ENCODE results near the gene SAFB.

Gene SAFB

GRCh38 chr19:5624741-5625278 lies 1.9 kb downstream of the SAFB start:
- no peak for DNase-seq

- DNase-seq: peak in 1 of 56 donors; percentile 44
Observed at GRCh38 chr19:5625641-5626040, 2.8 kb downstream of the SAFB start.

GRCh38 chr19:5627395-5627904 lies 4.6 kb downstream of the SAFB start:
- peak in 22 of 56 donors; percentile 1 to 48 (median 13) for DNase-seq

- DNase-seq: no peak
Observed at GRCh38 chr19:5628461-5628860, 5.6 kb downstream of the SAFB start.

- DNase-seq: no peak
Observed at GRCh38 chr19:5628919-5629481, 6.1 kb downstream of the SAFB start.

- no peak for DNase-seq
Observed at GRCh38 chr19:5631567-5632240, 8.8 kb downstream of the SAFB start.

- no peak for DNase-seq
Observed at GRCh38 chr19:5632241-5632612, 9.3 kb downstream of the SAFB start.

- DNase-seq: no peak
Observed at GRCh38 chr19:5632657-5633056, 9.8 kb downstream of the SAFB start.

- DNase-seq: no peak
Observed at GRCh38 chr19:5635427-5635826, 12.5 kb downstream of the SAFB start.

- no peak for DNase-seq
Observed at GRCh38 chr19:5637971-5638370, 15.1 kb downstream of the SAFB start.

GRCh38 chr19:5641171-5641570 lies 18.3 kb downstream of the SAFB start:
- no peak for DNase-seq

GRCh38 chr19:5642204-5642603 lies 19.3 kb downstream of the SAFB start:
- DNase-seq: no peak

- DNase-seq: no peak
Observed at GRCh38 chr19:5643060-5643459, 20.2 kb downstream of the SAFB start.

GRCh38 chr19:5644037-5644436 lies 21.2 kb downstream of the SAFB start:
- no peak for DNase-seq

GRCh38 chr19:5645409-5645808 lies 22.5 kb downstream of the SAFB start:
- no peak for DNase-seq

- DNase-seq: no peak
Observed at GRCh38 chr19:5646703-5647102, 23.8 kb downstream of the SAFB start.

- DNase-seq: no peak
Observed at GRCh38 chr19:5648464-5648863, 25.6 kb downstream of the SAFB start.

GRCh38 chr19:5651361-5651760 lies 28.5 kb downstream of the SAFB start:
- no peak for DNase-seq

GRCh38 chr19:5652261-5652660 lies 29.4 kb downstream of the SAFB start:
- DNase-seq: no peak

GRCh38 chr19:5654931-5655330 lies 32.0 kb downstream of the SAFB start:
- DNase-seq: no peak

GRCh38 chr19:5655412-5655811 lies 32.5 kb downstream of the SAFB start:
- DNase-seq: no peak

GRCh38 chr19:5661483-5661882 lies 38.6 kb downstream of the SAFB start:
- no peak for DNase-seq

- no peak for DNase-seq
Observed at GRCh38 chr19:5663904-5664303, 41.0 kb downstream of the SAFB start.
